ENCODE results near the gene ABHD11.
"Not testable (repeated sequence)": the region's sequence is repeated elsewhere in the genome, so short reads cannot be mapped to it uniquely, and the experiment has no call there.

Gene ABHD11

DNA sequence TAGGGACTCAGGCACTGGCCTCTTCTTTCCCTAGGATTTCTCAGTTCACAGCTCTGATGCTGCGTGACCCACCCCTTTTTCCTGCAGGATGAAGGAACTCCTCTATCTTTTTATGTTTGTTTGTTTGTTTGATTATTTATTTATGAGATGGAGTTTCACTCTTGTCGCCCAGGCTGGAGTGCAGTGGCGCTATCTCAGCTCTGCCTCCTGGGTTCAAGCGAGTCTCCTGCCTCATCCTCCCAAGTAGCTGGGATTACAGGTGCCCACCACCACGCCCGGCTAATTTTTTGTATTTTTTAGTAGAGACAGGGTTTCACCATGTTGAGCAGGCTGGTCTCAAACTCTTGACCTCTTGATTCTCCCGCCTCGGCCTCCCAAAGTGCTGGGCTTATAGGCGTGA is 18.2 kb downstream of the ABHD11 start:
- H3K27ac ChIP-seq (ENCODE audit: low read depth in 2 of 2, low read length in 2 of 2); H3K4me3 ChIP-seq (ENCODE audit: low read length in 2 of 2); H3K9ac ChIP-seq (ENCODE audit: low read depth in 1 of 2, low read length in 2 of 2); H3K9me3 ChIP-seq (ENCODE audit: control insufficient read depth in 2 of 2, low read length in 2 of 2); H3K27me3 ChIP-seq (ENCODE audit: control insufficient read depth in 2 of 2, insufficient read depth in 2 of 2, low read length in 2 of 2); H3K36me3 ChIP-seq (ENCODE audit: control insufficient read depth in 2 of 2, insufficient read depth in 2 of 2, low read length in 2 of 2): not testable (repeated sequence)
- H3K4me1 ChIP-seq (ENCODE audit: control insufficient read depth in 2 of 2, insufficient read depth in 2 of 2, low read length in 2 of 2), result peaks cover 11 to 18% of the 10 kb centered on the region in 2 donors

DNA sequence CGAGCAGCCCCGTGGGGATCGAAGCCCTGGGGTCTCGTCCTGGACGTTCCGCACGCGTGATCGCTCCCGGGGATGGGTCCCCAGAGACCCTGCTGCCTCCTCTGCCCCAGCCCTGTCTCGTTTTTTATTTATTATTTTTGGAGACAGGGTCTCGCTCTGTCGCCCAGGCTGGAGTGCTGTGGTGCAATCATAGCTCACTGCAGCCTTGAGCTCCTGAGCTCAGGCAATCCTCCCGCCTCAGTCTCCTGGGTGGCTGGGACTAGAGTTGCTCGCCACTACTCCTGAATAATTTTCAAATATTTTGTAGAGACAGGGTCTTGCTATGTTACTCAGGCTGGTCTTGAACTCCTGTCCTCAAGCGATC is 18.8 kb downstream of the ABHD11 start:
- Histone ChIP-seq H3K9ac (ENCODE audit: low read depth in 1 of 2, low read length in 2 of 2) (no peak overlapping the region), H3K9me3 (ENCODE audit: control insufficient read depth in 2 of 2, low read length in 2 of 2) (no peaks in the 10 kb centered on the region), H3K4me1 (ENCODE audit: control insufficient read depth in 2 of 2, insufficient read depth in 2 of 2, low read length in 2 of 2) (peaks cover 13 to 18% of the 10 kb centered on the region in 2 donors)

GRCh38 chr7:73718905-73719805 is 19.4 kb downstream of the ABHD11 start, which contains the start of gene STX1A:
Gene STX1A (minus strand): TSS chr7:73719669. CDS start chr7:73719631, 38 bp downstream.
- Histone ChIP-seq H3K27me3 (ENCODE audit: control insufficient read depth in 2 of 2, insufficient read depth in 2 of 2, low read length in 2 of 2) (peaks cover 0 to 4% of the 10 kb centered on the region in 2 donors), H3K27ac (ENCODE audit: low read depth in 2 of 2, low read length in 2 of 2) (no peak within 1 kb of the TSS), H3K36me3 (ENCODE audit: control insufficient read depth in 2 of 2, insufficient read depth in 2 of 2, low read length in 2 of 2) (no peaks in the 10 kb centered on the region)

More for the DNA sequence above, 18.8 kb downstream of the ABHD11 start:
- Histone ChIP-seq H3K27ac (ENCODE audit: low read depth in 2 of 2, low read length in 2 of 2) (no peak overlapping the region), H3K27me3 (ENCODE audit: control insufficient read depth in 2 of 2, insufficient read depth in 2 of 2, low read length in 2 of 2) (peaks cover 0 to 4% of the 10 kb centered on the region in 2 donors), H3K36me3 (ENCODE audit: control insufficient read depth in 2 of 2, insufficient read depth in 2 of 2, low read length in 2 of 2) (no peaks in the 10 kb centered on the region), H3K4me3 (ENCODE audit: low read length in 2 of 2) (peak overlapping the region in 1 of 2 donors; percentile 60)

GRCh38 chr7:73718438-73718881 is 20.1 kb downstream of the ABHD11 start:
- Histone ChIP-seq H3K4me1 (ENCODE audit: control insufficient read depth in 2 of 2, insufficient read depth in 2 of 2, low read length in 2 of 2) (peaks cover 13 to 18% of the 10 kb centered on the region in 2 donors), H3K27ac (ENCODE audit: low read depth in 2 of 2, low read length in 2 of 2) (no peak overlapping the region), H3K4me3 (ENCODE audit: low read length in 2 of 2) (peak overlapping the region; percentile 67)

More at GRCh38 chr7:73718905-73719805, 19.4 kb downstream of the ABHD11 start, which contains the start of gene STX1A:
- H3K4me3 ChIP-seq (ENCODE audit: low read length in 2 of 2), result peak within 1 kb of the TSS; percentile 67
- peaks cover 13 to 18% of the 10 kb centered on the region in 2 donors for H3K4me1 ChIP-seq (ENCODE audit: control insufficient read depth in 2 of 2, insufficient read depth in 2 of 2, low read length in 2 of 2)
- H3K9me3 ChIP-seq (ENCODE audit: control insufficient read depth in 2 of 2, low read length in 2 of 2), result no peaks in the 10 kb centered on the region
- H3K9ac ChIP-seq (ENCODE audit: low read depth in 1 of 2, low read length in 2 of 2), result peak within 1 kb of the TSS; percentile 47 to 72

DNA sequence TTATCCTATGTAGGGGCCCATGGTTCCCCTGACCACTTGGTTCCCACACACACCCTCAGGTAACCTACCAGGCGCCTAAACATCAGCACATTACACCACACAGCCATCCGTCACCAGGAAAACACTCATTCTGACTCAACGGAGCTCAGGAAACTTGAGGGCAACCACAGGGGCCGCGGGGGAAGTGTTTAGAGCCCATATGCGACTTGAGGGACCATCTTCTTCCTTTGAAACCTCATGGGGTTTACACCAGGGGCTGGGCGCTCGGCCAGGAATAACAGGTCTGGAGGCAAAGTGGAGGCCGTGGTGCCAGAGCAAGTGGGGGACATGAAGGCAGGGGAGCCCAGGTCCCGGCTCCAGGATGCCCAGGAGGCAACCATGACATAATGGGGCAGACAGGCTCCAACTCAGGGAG is 20.6 kb downstream of the ABHD11 start:
- peaks cover 13 to 18% of the 10 kb centered on the region in 2 donors for H3K4me1 ChIP-seq (ENCODE audit: control insufficient read depth in 2 of 2, insufficient read depth in 2 of 2, low read length in 2 of 2)
- H3K9me3 ChIP-seq (ENCODE audit: control insufficient read depth in 2 of 2, low read length in 2 of 2), result no peaks in the 10 kb centered on the region
- no peak overlapping the region for H3K27ac ChIP-seq (ENCODE audit: low read depth in 2 of 2, low read length in 2 of 2)
- H3K4me3 ChIP-seq (ENCODE audit: low read length in 2 of 2), result peak overlapping the region in 1 of 2 donors; percentile 67
- H3K36me3 ChIP-seq (ENCODE audit: control insufficient read depth in 2 of 2, insufficient read depth in 2 of 2, low read length in 2 of 2), result no peaks in the 10 kb centered on the region
- no peak overlapping the region for H3K9ac ChIP-seq (ENCODE audit: low read depth in 1 of 2, low read length in 2 of 2)
- H3K27me3 ChIP-seq (ENCODE audit: control insufficient read depth in 2 of 2, insufficient read depth in 2 of 2, low read length in 2 of 2), result peaks cover 0 to 4% of the 10 kb centered on the region in 2 donors

More at GRCh38 chr7:73718438-73718881, 20.1 kb downstream of the ABHD11 start:
- no peaks in the 10 kb centered on the region for H3K36me3 ChIP-seq (ENCODE audit: control insufficient read depth in 2 of 2, insufficient read depth in 2 of 2, low read length in 2 of 2)
- no peaks in the 10 kb centered on the region for H3K9me3 ChIP-seq (ENCODE audit: control insufficient read depth in 2 of 2, low read length in 2 of 2)
- H3K27me3 ChIP-seq (ENCODE audit: control insufficient read depth in 2 of 2, insufficient read depth in 2 of 2, low read length in 2 of 2), result peaks cover 0 to 4% of the 10 kb centered on the region in 2 donors
- peak overlapping the region in 1 of 2 donors; percentile 72 for H3K9ac ChIP-seq (ENCODE audit: low read depth in 1 of 2, low read length in 2 of 2)

DNA sequence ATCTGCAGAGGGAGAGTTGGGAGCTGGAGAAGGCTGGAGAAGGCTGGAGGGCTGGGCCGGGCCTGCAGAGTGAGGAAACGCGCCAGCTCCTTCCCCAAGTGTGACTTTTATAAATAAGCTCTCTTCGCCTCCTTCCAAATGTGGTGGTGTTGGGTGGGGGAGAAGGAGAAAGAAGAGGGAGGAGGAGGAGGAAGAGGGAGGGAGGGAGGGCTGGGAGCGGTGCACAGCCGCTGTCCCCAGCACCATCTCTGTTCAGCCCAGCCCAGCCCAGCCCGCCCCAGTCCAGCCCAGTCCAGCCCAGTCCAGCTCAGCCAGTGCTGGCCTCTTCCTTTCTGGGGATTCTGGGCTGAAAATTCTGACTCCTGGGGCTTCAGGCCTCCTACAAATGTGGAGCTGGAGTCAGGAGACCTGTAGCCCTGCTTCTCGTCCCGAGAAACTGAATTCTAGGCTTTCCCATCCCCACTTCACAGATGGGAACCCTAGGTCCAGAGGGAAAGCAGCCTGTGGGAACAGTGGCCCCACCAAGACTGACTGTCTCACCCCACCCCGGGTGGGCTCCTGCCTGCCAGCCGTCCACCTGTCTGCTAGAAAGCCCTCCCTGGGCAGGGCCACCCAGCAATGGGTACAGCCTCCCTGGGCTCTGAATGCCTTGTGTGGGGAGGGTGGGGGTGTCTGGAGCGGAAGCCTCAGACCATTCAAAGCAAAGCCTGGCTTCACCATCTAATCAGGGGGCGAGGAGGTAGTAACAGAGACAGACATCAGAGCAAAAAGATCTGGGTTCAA is 21.4 kb downstream of the ABHD11 start:
- Histone ChIP-seq H3K4me3 (ENCODE audit: low read length in 2 of 2) (peak overlapping the region in 1 of 2 donors; percentile 29), H3K27me3 (ENCODE audit: control insufficient read depth in 2 of 2, insufficient read depth in 2 of 2, low read length in 2 of 2) (peaks cover 0 to 4% of the 10 kb centered on the region in 2 donors), H3K9me3 (ENCODE audit: control insufficient read depth in 2 of 2, low read length in 2 of 2) (no peaks in the 10 kb centered on the region), H3K9ac (ENCODE audit: low read depth in 1 of 2, low read length in 2 of 2) (no peak overlapping the region), H3K27ac (ENCODE audit: low read depth in 2 of 2, low read length in 2 of 2) (no peak overlapping the region), H3K36me3 (ENCODE audit: control insufficient read depth in 2 of 2, insufficient read depth in 2 of 2, low read length in 2 of 2) (no peaks in the 10 kb centered on the region), H3K4me1 (ENCODE audit: control insufficient read depth in 2 of 2, insufficient read depth in 2 of 2, low read length in 2 of 2) (peaks cover 13 to 18% of the 10 kb centered on the region in 2 donors)

DNA sequence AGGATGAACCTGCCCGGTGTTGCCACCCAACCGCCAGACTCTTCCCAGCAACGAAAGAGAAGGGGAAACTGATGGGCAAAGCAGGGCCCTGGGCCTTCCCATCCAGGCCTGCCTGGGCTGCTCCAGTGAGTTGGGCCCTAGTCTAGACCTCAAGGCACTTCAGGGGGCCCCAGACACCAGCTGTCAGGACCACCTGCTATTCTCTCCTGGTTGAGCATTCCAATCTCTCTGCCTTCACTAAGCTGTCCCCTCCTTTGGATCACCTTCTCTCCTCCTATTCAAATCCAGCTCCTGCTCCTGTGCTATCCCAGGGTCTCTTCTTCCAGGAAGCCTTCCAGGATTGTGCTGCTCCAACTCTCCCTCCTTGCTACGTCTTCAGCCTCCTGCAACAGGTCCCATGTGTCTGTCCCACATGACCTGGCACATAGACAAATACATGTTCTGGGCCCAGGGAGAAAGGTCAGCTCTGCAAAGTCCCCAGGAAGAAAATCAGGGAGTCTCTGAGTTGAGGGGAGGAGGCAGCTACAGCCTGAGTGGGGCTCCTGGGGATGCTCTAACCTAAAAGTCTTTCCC is 22.2 kb downstream of the ABHD11 start:
- H3K4me1 ChIP-seq (ENCODE audit: control insufficient read depth in 2 of 2, insufficient read depth in 2 of 2, low read length in 2 of 2), result peaks cover 13 to 18% of the 10 kb centered on the region in 2 donors
- H3K9ac ChIP-seq (ENCODE audit: low read depth in 1 of 2, low read length in 2 of 2), result no peak overlapping the region
- H3K9me3 ChIP-seq (ENCODE audit: control insufficient read depth in 2 of 2, low read length in 2 of 2), result no peaks in the 10 kb centered on the region
- H3K4me3 ChIP-seq (ENCODE audit: low read length in 2 of 2), result no peak overlapping the region
- no peak overlapping the region for H3K27ac ChIP-seq (ENCODE audit: low read depth in 2 of 2, low read length in 2 of 2)
- peaks cover 0 to 4% of the 10 kb centered on the region in 2 donors for H3K27me3 ChIP-seq (ENCODE audit: control insufficient read depth in 2 of 2, insufficient read depth in 2 of 2, low read length in 2 of 2)
- H3K36me3 ChIP-seq (ENCODE audit: control insufficient read depth in 2 of 2, insufficient read depth in 2 of 2, low read length in 2 of 2), result no peaks in the 10 kb centered on the region

DNA sequence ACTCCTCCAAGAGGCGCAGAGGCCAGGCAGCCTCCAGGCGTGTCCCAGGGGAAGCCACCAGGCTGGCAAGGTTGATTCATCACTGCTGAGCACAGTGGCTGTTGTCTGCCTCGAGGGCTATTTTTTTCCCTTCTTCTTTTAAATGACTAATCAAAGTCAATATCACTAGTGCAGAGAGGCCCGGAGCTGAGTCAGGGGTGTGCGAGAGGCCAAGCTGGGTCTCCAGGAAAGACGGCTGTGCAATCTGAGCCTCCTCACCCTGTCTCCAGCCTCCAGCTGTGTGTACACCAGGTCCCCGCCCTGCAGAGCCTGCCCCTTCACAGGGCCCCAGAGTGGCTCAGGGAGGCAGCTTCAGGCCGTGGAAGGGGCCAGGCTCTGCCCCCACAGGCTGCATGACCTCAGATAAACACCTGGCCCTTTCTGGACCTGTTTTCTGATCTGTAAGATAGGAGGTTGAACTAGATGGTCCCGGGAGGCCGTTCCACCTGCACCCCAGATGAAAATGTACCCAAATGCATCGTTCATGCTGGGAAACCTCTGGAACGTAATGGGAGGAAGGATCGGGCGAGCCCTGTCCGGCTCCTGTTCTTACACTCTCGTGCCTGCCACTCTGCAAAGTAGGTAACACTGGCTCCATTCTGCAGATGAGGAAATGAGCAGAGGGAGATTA is 22.8 kb downstream of the ABHD11 start:
- no peak overlapping the region for H3K9ac ChIP-seq (ENCODE audit: low read depth in 1 of 2, low read length in 2 of 2)
- peaks cover 0 to 4% of the 10 kb centered on the region in 2 donors for H3K27me3 ChIP-seq (ENCODE audit: control insufficient read depth in 2 of 2, insufficient read depth in 2 of 2, low read length in 2 of 2)
- no peak overlapping the region for H3K27ac ChIP-seq (ENCODE audit: low read depth in 2 of 2, low read length in 2 of 2)
- H3K36me3 ChIP-seq (ENCODE audit: control insufficient read depth in 2 of 2, insufficient read depth in 2 of 2, low read length in 2 of 2), result no peaks in the 10 kb centered on the region
- peaks cover 13 to 18% of the 10 kb centered on the region in 2 donors for H3K4me1 ChIP-seq (ENCODE audit: control insufficient read depth in 2 of 2, insufficient read depth in 2 of 2, low read length in 2 of 2)
- no peak overlapping the region for H3K4me3 ChIP-seq (ENCODE audit: low read length in 2 of 2)
- H3K9me3 ChIP-seq (ENCODE audit: control insufficient read depth in 2 of 2, low read length in 2 of 2), result no peaks in the 10 kb centered on the region

GRCh38 chr7:73713319-73713718 is 25.3 kb downstream of the ABHD11 start:
- not testable (repeated sequence) for H3K27ac ChIP-seq (ENCODE audit: low read depth in 2 of 2, low read length in 2 of 2); H3K9me3 ChIP-seq (ENCODE audit: control insufficient read depth in 2 of 2, low read length in 2 of 2); H3K4me3 ChIP-seq (ENCODE audit: low read length in 2 of 2); H3K36me3 ChIP-seq (ENCODE audit: control insufficient read depth in 2 of 2, insufficient read depth in 2 of 2, low read length in 2 of 2); H3K4me1 ChIP-seq (ENCODE audit: control insufficient read depth in 2 of 2, insufficient read depth in 2 of 2, low read length in 2 of 2); H3K9ac ChIP-seq (ENCODE audit: low read depth in 1 of 2, low read length in 2 of 2); H3K27me3 ChIP-seq (ENCODE audit: control insufficient read depth in 2 of 2, insufficient read depth in 2 of 2, low read length in 2 of 2)

Data from mucosa of rectum (tissue), 2 donors.